Stomach (tissue), 9 donors: ENCODE measurements around the gene PLEKHH1. TPM values are rescaled to one million over a fixed set of nuclear protein-coding genes. Genes with fewer than 3 reads are reported as not detected.

Source experiments
- DNase-seq, 2 donors: peaks; one replicate each; pipeline versions ENCODE4 v3.0.0 to v3.0.0-alpha.2; 2013 to 2019
- H3K27ac ChIP-seq, 5 donors: fragments of 200-600 bp in 4 of 5; sonication (generic) in 4 of 5; one replicate each; pipeline ENCODE4 v1.5.1; 2013 to 2019; ENCODE audit warnings: mild to moderate bottlenecking in 1 of 5, moderate library complexity in 1 of 5
- H3K27me3 ChIP-seq, 3 donors: fragments of 200-600 bp; sonication (generic); one replicate each; pipeline ENCODE4 v1.5.1; 2017 to 2019; ENCODE audit warnings: mixed run types in 1 of 3
- H3K36me3 ChIP-seq, 4 donors: fragments of 200-600 bp; sonication (generic); 1 replicate in 3 of 4; 2 replicates in 1 of 4; pipeline ENCODE4 v1.5.1; 2016 to 2019
- H3K4me1 ChIP-seq, 4 donors: fragments of 200-600 bp; sonication (generic); one replicate each; pipeline ENCODE4 v1.5.1; 2016 to 2019
- H3K4me3 ChIP-seq, 4 donors: fragments of 200-600 bp; sonication (generic) in 3 of 4; one replicate each; pipeline ENCODE4 v1.5.1; 2016 to 2019; ENCODE audit warnings: mild to moderate bottlenecking in 1 of 4
- H3K9me3 ChIP-seq, 4 donors: fragments of 200-600 bp; sonication (generic); one replicate each; pipeline ENCODE4 v1.5.1; 2016 to 2019
- EP300 ChIP-seq: sonication (generic); formaldehyde crosslinking; IDR thresholded peaks from one replicate; pipeline ENCODE4 v1.6.1; 2017; ENCODE audit warnings: antibody characterized with exemption
- POLR2A ChIP-seq, 4 donors: fragments of 450-650 bp; IDR thresholded peaks; one replicate each; pipeline ENCODE4 v1.6.1; 2016; ENCODE audit warnings: antibody characterized with exemption in 4 of 4, control low read depth in 2 of 4, mild to moderate bottlenecking in 1 of 4, moderate library complexity in 1 of 4
- POLR2AphosphoS5 ChIP-seq, 3 donors: sonication (generic); formaldehyde crosslinking; IDR thresholded peaks; one replicate each; pipeline ENCODE4 v1.6.1; 2016; ENCODE audit warnings: antibody characterized with exemption in 3 of 3
- WGBS, 5 donors: extraction: QIAGEN DNeasy Blood & Tissue Kit in 3 of 5; methylation state at CpG; one replicate each; pipeline versions ENCODE4 v1.1.5 to v1.1.7; 2013 to 2018; 5-methylcytosine and 5-hydroxymethylcytosine counted together
- intact Hi-C: fragments of 100-400 bp; cut with DNase I; formaldehyde crosslinking; loops from one replicate; pipeline ENCODE4 v1.15.1; 2023; ENCODE audit warnings: low total_unique reads
- polyA plus RNA-seq, 3 donors: library from polyadenylated mRNA; stranded (reverse); fragments of 200-250 nt; gene quantifications; one replicate each; pipeline ENCODE4 v1.2.3, GENCODE V29; 2013
- total RNA-seq, 5 donors: library from RNA; depleted of rRNA; stranded (reverse); fragments of >200 nt; gene quantifications; one replicate each; pipeline versions ENCODE4 v1.1.0 to v1.2.3, GENCODE V29; 2014 to 2016
- TF ChIP-seq, protein P1 (sequence below), 7 experiments: fragments of 450-650 bp in 4 of 7; fragments of 200-600 bp in 3 of 7; sonication (generic) in 3 of 7; IDR thresholded peaks; one replicate each; pipeline ENCODE4 v1.5.1; 2016 to 2019; ENCODE audit warnings: antibody characterized with exemption in 7 of 7, control low read depth in 2 of 7, mild to moderate bottlenecking in 1 of 7
- donor health status: healthy with polysubstance abuse.
- donor health status: Bipolar disorder and iron deficiency.
- donor health status: healthy.

The PLEKHH1 gene
- total and polyA plus RNA-seq, 8 donors, result 3.8 to 136 (median 31.4) TPM

DNA sequence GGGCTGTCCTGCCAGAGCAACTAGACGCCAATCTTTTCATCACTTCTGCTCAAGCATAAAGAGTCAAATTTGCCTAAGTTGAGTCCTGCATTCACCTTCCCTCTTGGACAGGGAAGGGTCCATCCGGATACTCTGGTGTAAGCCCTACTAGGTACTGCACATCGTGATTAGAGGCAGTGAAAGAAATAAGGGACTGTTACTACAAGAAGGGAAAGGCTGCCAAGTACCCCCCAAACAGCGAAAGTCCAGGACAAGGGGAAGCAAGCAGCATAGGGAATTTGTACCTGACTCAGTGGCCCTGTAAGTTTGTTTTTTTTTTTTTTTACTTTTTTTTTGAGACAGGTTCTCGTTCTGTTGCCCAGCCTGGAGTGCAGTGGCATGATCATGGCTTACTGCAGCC, 13.7 kb upstream of the PLEKHH1 start:
- Histone ChIP-seq H3K27me3 (peaks cover 0 to 45% (median 0%) of the 10 kb centered on the region in 3 donors), H3K36me3 (no peaks in the 10 kb centered on the region), H3K9me3 (no peaks in the 10 kb centered on the region), H3K27ac (no peak overlapping the region), H3K4me3 (no peak overlapping the region), H3K4me1 (peaks cover 5 to 24% (median 12%) of the 10 kb centered on the region in 4 donors)
- intact Hi-C loops, result no loop called here
- no peak for DNase-seq
- 77 to 90% (median 85%) methylated on average over 5 of the region's 5 CpGs for WGBS, 5 donors
- TF ChIP-seq POLR2AphosphoS5 (IDR thresholded peaks at IDR 0.05), result no peak
- TF ChIP-seq EP300, result no peak
- TF ChIP-seq POLR2A (IDR thresholded peaks at IDR 0.05), result no peak

DNA sequence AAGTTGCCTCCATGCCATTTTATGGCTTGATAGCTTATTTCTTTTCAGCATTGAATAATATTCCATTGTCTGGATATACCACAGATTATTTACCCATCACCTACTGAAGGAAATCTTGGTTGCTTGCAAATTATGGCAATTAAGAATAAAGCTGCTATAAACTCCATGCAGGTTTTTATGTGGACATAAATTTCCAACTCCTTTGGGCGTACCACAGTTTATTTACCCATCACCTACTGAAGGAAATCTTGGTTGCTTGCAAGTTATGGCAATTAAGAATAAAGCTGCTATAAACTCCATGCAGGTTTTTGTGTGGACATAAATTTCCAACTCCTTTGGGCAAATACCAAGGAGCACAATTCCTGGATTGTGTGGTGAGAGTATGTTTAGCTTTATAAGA, 12.6 kb upstream of the PLEKHH1 start:
- peaks cover 0 to 53% (median 0%) of the 10 kb centered on the region in 3 donors for H3K27me3 ChIP-seq
- H3K27ac ChIP-seq, result no peak overlapping the region
- H3K9me3 ChIP-seq, result no peaks in the 10 kb centered on the region
- H3K4me3 ChIP-seq, result no peak overlapping the region
- intact Hi-C loops, result loop anchor here (10.0 kb wide), 1 partner anchor 184 kb away; the partner anchor contains the start of gene RDH12
- no peak for TF ChIP-seq EP300
- TF ChIP-seq POLR2A (IDR thresholded peaks at IDR 0.05), result no peak
- TF ChIP-seq, protein P1, sequence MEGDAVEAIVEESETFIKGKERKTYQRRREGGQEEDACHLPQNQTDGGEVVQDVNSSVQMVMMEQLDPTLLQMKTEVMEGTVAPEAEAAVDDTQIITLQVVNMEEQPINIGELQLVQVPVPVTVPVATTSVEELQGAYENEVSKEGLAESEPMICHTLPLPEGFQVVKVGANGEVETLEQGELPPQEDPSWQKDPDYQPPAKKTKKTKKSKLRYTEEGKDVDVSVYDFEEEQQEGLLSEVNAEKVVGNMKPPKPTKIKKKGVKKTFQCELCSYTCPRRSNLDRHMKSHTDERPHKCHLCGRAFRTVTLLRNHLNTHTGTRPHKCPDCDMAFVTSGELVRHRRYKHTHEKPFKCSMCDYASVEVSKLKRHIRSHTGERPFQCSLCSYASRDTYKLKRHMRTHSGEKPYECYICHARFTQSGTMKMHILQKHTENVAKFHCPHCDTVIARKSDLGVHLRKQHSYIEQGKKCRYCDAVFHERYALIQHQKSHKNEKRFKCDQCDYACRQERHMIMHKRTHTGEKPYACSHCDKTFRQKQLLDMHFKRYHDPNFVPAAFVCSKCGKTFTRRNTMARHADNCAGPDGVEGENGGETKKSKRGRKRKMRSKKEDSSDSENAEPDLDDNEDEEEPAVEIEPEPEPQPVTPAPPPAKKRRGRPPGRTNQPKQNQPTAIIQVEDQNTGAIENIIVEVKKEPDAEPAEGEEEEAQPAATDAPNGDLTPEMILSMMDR (IDR thresholded peaks at IDR 0.05), result no peak
- no peak for TF ChIP-seq POLR2AphosphoS5 (IDR thresholded peaks at IDR 0.05)
- peaks cover 2 to 19% (median 7%) of the 10 kb centered on the region in 4 donors for H3K4me1 ChIP-seq
- 84 to 96% (median 93%) methylated on average over 1 of the region's 1 CpG for WGBS, 5 donors
- no peaks in the 10 kb centered on the region for H3K36me3 ChIP-seq
- no peak for DNase-seq

- 34 to 57% (median 49%) methylated on average over 2 of the region's 2 CpGs for WGBS, 5 donors
- DNase-seq, result no peak
- intact Hi-C loops, result loop anchor here (10.0 kb wide), 1 partner anchor 183 kb away; the partner anchor contains the start of gene RDH12
- H3K36me3 ChIP-seq, result no peaks in the 10 kb centered on the region
- peaks cover 0 to 7% (median under 1%) of the 10 kb centered on the region in 4 donors for H3K4me1 ChIP-seq
- H3K27me3 ChIP-seq, result peaks cover 0 to 63% (median 0%) of the 10 kb centered on the region in 3 donors
- H3K9me3 ChIP-seq, result no peaks in the 10 kb centered on the region
- no peak overlapping the region for H3K27ac ChIP-seq
- TF ChIP-seq, protein P1 (IDR thresholded peaks at IDR 0.05), result no peak
- TF ChIP-seq POLR2AphosphoS5 (IDR thresholded peaks at IDR 0.05), result no peak
- no peak for TF ChIP-seq POLR2A (IDR thresholded peaks at IDR 0.05)
- TF ChIP-seq EP300, result no peak
- H3K4me3 ChIP-seq, result no peak overlapping the region
Measured at GRCh38 chr14:67522270-67522669, 10.8 kb upstream of the PLEKHH1 start.

DNA sequence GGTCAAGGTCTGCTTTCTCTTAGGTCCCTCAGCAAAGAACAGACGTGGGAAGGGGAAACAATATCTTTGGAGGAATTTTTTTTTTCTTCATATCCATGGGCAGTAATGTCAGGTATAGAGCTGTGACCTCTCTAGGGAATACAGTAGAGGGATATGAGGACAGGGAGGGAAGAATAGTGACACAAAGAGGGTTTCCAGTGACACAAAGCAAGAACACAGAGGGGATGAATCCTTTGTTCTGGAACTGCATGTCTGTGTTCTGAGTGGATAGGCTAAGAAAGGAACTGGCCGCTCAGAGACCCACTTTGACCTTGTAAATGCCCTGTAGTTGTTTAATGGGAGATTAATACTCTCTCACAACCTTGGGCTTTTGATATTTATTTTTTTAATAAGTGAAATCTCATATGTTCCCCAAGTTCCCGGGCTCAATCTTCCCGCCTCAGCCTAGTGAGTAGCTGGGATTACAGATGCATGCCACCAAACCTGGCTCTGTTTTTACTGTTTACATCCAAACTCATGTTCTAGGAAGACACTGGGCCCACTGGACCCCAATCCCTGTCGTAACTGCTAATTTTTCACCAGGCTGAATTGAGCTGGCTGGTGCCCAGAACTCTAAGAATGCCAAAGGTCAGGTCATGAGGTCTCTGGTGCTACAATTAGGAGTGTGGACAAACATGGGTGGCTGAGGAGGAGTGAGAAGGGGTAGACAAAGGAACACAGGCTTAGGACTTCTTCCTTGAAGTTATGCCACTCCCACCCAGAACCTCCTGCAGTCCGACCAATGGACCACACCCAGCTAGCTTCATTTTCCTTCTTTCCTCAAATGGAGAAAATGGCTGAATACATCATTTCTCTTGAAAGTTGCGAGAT, 9.1 kb upstream of the PLEKHH1 start:
- no peaks in the 10 kb centered on the region for H3K9me3 ChIP-seq
- H3K4me1 ChIP-seq, result peaks cover 0 to 6% (median 0%) of the 10 kb centered on the region in 4 donors
- WGBS, 5 donors, result 54 to 61% (median 58%) methylated on average over 7 of the region's 7 CpGs
- TF ChIP-seq EP300 (no peak), POLR2AphosphoS5 (IDR thresholded peaks at IDR 0.05) (no peak), POLR2A (IDR thresholded peaks at IDR 0.05) (no peak)
- peaks cover 0 to 56% (median 0%) of the 10 kb centered on the region in 3 donors for H3K27me3 ChIP-seq
- no peak for DNase-seq
- intact Hi-C loops, result loop anchor here (10.0 kb wide), 1 partner anchor 181 kb away; the partner anchor contains the start of gene RDH12
- H3K27ac ChIP-seq, result no peak overlapping the region
- no peak overlapping the region for H3K4me3 ChIP-seq
- H3K36me3 ChIP-seq, result no peaks in the 10 kb centered on the region

DNA sequence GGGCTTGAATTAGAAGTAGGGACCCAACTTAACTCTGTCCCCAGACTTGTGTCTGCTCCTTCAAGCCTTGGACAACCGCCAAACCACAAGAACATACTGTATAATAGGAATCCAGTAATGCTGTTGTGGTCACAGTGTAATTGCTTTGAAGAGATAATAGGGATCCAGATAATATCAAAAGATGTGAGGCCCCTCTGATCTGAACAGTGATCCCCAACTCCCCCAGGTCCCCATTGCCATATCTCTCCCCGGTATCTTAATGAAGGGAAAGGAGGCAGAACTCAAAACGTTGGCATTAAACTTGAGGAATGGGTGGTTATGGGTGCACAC, 8.5 kb upstream of the PLEKHH1 start:
- Histone ChIP-seq H3K27me3 (peaks cover 0 to 50% (median 0%) of the 10 kb centered on the region in 3 donors), H3K4me1 (peaks cover 0 to 6% (median 0%) of the 10 kb centered on the region in 4 donors), H3K36me3 (no peaks in the 10 kb centered on the region), H3K27ac (no peak overlapping the region), H3K4me3 (no peak overlapping the region), H3K9me3 (no peaks in the 10 kb centered on the region)
- no peak for DNase-seq
- TF ChIP-seq POLR2A (IDR thresholded peaks at IDR 0.05), result no peak
- no peak for TF ChIP-seq POLR2AphosphoS5 (IDR thresholded peaks at IDR 0.05)
- TF ChIP-seq, protein P1 (IDR thresholded peaks at IDR 0.05), result no peak
- TF ChIP-seq EP300, result no peak
- intact Hi-C loops, result loop anchor here (10.0 kb wide), 1 partner anchor 180 kb away; the partner anchor contains the start of gene RDH12
- 40 to 65% (median 45%) methylated on average over 3 of the region's 3 CpGs for WGBS, 5 donors
